ENCODE data around the gene RHEB.

GRCh38 chr7:151489498-151489897, 30.2 kb downstream of the RHEB start:
- TF ChIP-seq, protein P1, sequence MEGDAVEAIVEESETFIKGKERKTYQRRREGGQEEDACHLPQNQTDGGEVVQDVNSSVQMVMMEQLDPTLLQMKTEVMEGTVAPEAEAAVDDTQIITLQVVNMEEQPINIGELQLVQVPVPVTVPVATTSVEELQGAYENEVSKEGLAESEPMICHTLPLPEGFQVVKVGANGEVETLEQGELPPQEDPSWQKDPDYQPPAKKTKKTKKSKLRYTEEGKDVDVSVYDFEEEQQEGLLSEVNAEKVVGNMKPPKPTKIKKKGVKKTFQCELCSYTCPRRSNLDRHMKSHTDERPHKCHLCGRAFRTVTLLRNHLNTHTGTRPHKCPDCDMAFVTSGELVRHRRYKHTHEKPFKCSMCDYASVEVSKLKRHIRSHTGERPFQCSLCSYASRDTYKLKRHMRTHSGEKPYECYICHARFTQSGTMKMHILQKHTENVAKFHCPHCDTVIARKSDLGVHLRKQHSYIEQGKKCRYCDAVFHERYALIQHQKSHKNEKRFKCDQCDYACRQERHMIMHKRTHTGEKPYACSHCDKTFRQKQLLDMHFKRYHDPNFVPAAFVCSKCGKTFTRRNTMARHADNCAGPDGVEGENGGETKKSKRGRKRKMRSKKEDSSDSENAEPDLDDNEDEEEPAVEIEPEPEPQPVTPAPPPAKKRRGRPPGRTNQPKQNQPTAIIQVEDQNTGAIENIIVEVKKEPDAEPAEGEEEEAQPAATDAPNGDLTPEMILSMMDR (IDR thresholded peaks at IDR 0.05): no peak
- TF ChIP-seq POLR2AphosphoS5 (IDR thresholded peaks at IDR 0.05): no peak
- no peak for TF ChIP-seq POLR2A (IDR thresholded peaks at IDR 0.05)

Measured in stomach (tissue), 4 donors.